GM12891 (cell line): ENCODE measurements around the gene CREB5.

ENCODE experiments used
- POLR2A ChIP-seq: IDR thresholded peaks from 2 replicates; pipeline ENCODE4 v1.6.1; 2011; ENCODE audit warnings: low read depth, low read length, control low read depth
- POLR2AphosphoS5 ChIP-seq: IDR thresholded peaks from 2 replicates; pipeline ENCODE4 v1.6.1; 2011; ENCODE audit warnings: low read depth, low read length, control low read depth

GRCh38 chr7:28711114-28711513 is 298.8 kb downstream of the CREB5 start:
- TF ChIP-seq POLR2A (no peak), POLR2AphosphoS5 (no peak)
